HG03025 (cell line): ENCODE measurements around the gene NENF.
A peak's percentile ranks its signal among the peaks of the same experiment; 100 is the strongest.
"Not testable (repeated sequence)": the region's sequence is repeated elsewhere in the genome, so short reads cannot be mapped to it uniquely, and the experiment has no call there.

Experiments
- ATAC-seq: cut with Tn5 transposase; IDR thresholded peaks from one replicate; pipeline ENCODE4 v1.9.1; 2021; ENCODE audit warnings: mild to moderate bottlenecking, moderate library complexity; ENCODE audit not compliant: unreplicated experiment, low FRiP score

The NENF gene

GRCh38 chr1:212432661-212433576 lies at the start of gene NENF:
Gene NENF, plus strand, starts transcription at chr1:212432920. Its CDS starts 24 bp downstream, at chr1:212432944.
- peak; percentile 93 for ATAC-seq

- ATAC-seq, result no peak
These were observed 46.7 kb upstream of the NENF start for GRCh38 chr1:212386029-212386428.

- no peak for ATAC-seq
These were observed 43.6 kb upstream of the NENF start for GRCh38 chr1:212388985-212389716.

- ATAC-seq, result not testable (repeated sequence)
These were observed 36.9 kb upstream of the NENF start for GRCh38 chr1:212395678-212396437.

DNA sequence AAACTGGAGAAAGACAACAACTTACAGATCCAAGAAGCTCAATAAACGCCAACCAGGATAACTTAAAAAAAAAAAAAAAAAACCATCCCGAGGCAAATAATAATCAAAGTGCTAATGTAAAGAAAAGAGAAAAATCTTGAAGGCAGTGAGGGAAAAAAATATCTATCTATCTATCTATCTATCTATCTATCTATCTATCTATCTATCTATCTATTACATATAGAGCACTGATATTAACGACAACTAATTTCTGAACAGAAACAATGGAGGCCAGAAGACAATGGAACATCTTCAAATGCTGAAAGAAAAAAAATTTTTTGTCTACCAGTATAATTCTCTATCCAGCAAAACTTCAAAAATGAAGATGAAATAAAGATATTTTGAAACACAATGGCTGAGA lies 36.1 kb upstream of the NENF start:
- no peak for ATAC-seq

DNA sequence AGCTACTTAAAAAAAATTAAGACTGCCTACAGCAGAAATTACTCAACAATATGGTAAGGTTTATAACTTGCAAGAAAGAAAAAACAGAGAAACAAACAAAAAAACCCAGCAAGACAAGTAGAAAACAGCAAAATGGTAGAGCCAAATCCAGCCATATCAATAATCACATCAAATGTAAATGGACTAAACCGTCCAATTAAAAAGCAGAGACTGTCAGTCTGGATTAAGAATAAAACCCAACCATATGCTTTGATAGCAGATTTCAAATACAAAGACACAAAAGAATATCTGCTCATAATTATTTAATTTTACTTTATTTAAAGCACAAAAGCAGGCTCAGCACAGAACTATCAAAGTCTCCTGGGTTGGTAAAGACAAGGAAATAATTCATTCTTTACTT lies 35.5 kb upstream of the NENF start:
- no peak for ATAC-seq

- ATAC-seq, result no peak
These were observed 31.7 kb upstream of the NENF start for GRCh38 chr1:212401042-212401441.

- no peak for ATAC-seq
These were observed 30.7 kb upstream of the NENF start for GRCh38 chr1:212401838-212402582.

GRCh38 chr1:212402666-212403321 lies 29.9 kb upstream of the NENF start:
- ATAC-seq, result no peak

DNA sequence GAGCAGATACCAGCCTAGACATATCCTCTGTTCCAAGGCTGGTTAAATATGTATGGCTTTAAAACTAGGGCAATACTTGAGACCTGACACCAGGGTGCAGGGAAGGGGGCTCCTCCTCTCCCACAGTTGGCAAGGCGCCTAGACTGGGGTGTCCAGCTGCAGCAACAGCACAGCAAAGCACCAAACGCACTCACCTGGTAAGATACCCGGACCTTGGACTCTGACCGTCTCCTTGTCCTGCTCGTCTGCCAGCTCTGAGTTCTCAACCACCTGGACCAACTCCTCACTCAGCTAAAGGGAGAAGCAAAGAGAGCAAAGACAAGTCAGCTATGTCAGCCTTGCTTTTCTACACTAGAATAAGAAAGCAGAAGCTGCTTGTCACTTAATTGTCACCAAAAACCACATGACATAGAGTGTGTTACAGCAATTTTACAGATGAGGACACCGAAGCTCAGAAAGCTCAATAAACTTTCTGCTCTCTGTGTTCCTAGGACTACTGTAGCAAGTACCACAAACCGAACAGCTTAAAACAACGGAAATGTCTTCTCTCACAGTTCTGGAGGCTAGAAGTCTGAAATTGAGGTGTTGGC lies 22.4 kb upstream of the NENF start:
- no peak for ATAC-seq

GRCh38 chr1:212412374-212412773 lies 20.3 kb upstream of the NENF start:
- ATAC-seq, result no peak

DNA sequence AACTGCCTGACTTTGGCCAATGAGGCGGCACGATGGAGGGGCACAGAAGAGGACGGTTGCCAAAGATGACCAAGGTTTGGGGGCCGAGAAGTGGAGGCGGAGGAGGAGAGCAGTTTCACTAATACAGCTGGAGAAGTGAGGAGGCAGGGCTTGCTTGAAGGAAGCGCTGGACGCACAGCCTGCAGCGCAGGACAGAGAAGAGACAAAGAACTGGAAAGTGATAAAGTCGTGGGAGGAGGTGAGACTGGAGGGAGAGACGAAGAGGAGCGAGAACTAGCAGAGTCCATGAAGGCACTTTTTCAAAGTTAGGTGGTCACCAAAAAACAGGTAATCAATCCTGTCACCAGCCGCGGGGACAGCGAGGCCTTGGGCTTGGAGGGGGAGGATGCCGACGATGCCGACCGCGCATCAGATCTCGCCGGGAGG lies 18.8 kb upstream of the NENF start:
- ATAC-seq, result no peak

GRCh38 chr1:212414328-212415106 lies 18.2 kb upstream of the NENF start, which contains the start of gene PACC1:
Gene PACC1, minus strand, starts transcription at chr1:212414886. Its CDS starts 129 bp downstream, at chr1:212414757.
- ATAC-seq, result peak; percentile 92

GRCh38 chr1:212415107-212415841 lies 17.4 kb upstream of the NENF start:
- no peak for ATAC-seq

DNA sequence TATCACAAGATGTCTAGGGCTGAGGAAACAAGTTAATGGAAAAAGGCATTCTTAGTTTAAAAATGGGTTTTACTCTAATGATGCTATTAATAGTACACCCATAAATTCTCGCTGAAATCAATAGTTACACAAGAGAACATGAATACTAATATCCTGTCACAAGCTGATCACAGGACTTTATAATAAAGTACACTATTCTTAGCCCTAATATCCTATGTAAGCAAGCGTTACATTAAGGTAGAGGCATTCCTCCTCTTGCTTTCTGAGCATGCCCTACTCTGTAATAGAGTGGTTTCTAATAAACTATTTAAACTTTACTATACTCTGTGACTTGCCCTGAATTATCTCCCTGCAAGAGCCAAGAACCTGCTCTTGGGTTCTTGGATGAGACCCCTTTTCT lies 11.6 kb upstream of the NENF start:
- no peak for ATAC-seq

GRCh38 chr1:212423879-212424278 lies 8.8 kb upstream of the NENF start:
- no peak for ATAC-seq

DNA sequence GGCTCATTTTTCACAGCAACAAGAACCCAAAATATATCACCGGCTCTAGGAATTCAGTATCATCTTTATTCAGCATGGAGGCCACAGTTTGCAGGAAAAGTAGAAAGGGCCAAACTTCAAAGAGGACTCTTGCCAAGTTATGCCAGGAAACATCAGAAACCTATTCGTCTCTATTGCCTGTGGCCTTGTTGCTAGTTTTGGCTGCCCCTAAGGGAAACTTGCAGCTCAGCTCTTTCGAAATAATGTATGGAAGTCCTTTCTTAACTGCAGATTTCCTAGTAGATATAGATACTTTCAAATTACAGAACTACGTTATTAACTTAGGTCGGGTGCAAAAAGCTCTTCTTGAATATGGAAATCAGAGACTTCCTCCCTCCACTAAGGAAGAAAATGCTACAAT lies 4.2 kb upstream of the NENF start:
- no peak for ATAC-seq

DNA sequence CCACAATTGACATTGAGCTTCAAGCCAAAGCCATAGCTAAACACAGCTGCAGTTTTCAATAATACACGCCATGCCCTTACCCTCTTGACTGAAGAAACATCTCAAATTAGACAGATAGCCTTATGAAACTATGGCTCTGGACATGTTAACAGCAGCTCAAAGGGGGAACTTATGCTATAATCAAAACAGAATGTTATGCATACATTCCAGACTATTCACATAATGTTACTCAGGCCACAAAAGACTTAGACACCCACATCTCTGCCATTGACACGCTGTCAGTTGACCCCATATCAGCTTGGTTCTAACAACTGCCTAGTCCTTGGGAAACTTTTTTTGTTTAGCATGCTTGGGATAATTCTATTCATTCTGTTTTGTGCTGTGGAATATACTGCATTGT lies 2.3 kb upstream of the NENF start:
- no peak for ATAC-seq
